T47D (cell line): ENCODE results near the gene SORCS1.

Experiments
- DNase-seq, 2 experiments: peaks; one replicate each; pipeline versions ENCODE4 v3.0.0 to v3.0.0-alpha.2; 2011 to 2012; ENCODE audit warnings: low read depth in 1 of 2, low spot score in 1 of 2
- JUND ChIP-seq: IDR thresholded peaks from 2 replicates; pipeline ENCODE4 v1.6.1; 2012; ENCODE audit warnings: low read depth
- in situ Hi-C: cut with HindIII; loops from 2 replicates; pipeline ENCODE4 v1.10.0; 2016; ENCODE audit warnings: low sequenced_read_pairs, low pct_unique_long_range_greater_than_20kb

The SORCS1 gene

GRCh38 chr10:106720683-106721082, 443.8 kb downstream of the SORCS1 start:
- in situ Hi-C loops: no loop called here
- no peak for TF ChIP-seq JUND
- no peak for DNase-seq

- TF ChIP-seq JUND: no peak
- in situ Hi-C loops: no loop called here
- no peak for DNase-seq
Measured at GRCh38 chr10:106716381-106716780, 448.1 kb downstream of the SORCS1 start.

GRCh38 chr10:106714734-106715555, 449.6 kb downstream of the SORCS1 start:
- in situ Hi-C loops: no loop called here
- TF ChIP-seq JUND: no peak
- DNase-seq: no peak

- TF ChIP-seq JUND: no peak
- DNase-seq: no peak
- in situ Hi-C loops: no loop called here
Measured at GRCh38 chr10:106713846-106714245, 450.7 kb downstream of the SORCS1 start.

GRCh38 chr10:106712988-106713387, 451.5 kb downstream of the SORCS1 start:
- no peak for DNase-seq
- in situ Hi-C loops: no loop called here

GRCh38 chr10:106711313-106711906, 453.1 kb downstream of the SORCS1 start:
- in situ Hi-C loops: no loop called here
- peak; percentile 1 to 55 for DNase-seq
- TF ChIP-seq JUND: no peak

More at GRCh38 chr10:106712988-106713387, 451.5 kb downstream of the SORCS1 start:
- no peak for TF ChIP-seq JUND

GRCh38 chr10:106708506-106708905, 456.0 kb downstream of the SORCS1 start:
- in situ Hi-C loops: no loop called here
- no peak for TF ChIP-seq JUND
- no peak for DNase-seq

- DNase-seq: no peak
- in situ Hi-C loops: no loop called here
- TF ChIP-seq JUND: no peak
Measured at GRCh38 chr10:106707657-106708056, 456.8 kb downstream of the SORCS1 start.

- TF ChIP-seq JUND: no peak
- in situ Hi-C loops: no loop called here
- no peak for DNase-seq
Measured at GRCh38 chr10:106706127-106706526, 458.4 kb downstream of the SORCS1 start.

GRCh38 chr10:106705681-106706100, 458.8 kb downstream of the SORCS1 start:
- in situ Hi-C loops: no loop called here
- DNase-seq: peak; percentile 9 to 69
- no peak for TF ChIP-seq JUND

GRCh38 chr10:106696239-106696638, 468.3 kb downstream of the SORCS1 start:
- in situ Hi-C loops: no loop called here
- DNase-seq: no peak
- TF ChIP-seq JUND: no peak

GRCh38 chr10:106694696-106695095, 469.8 kb downstream of the SORCS1 start:
- no peak for TF ChIP-seq JUND
- in situ Hi-C loops: no loop called here
- no peak for DNase-seq

GRCh38 chr10:106682175-106682574, 482.3 kb downstream of the SORCS1 start:
- no peak for DNase-seq
- in situ Hi-C loops: no loop called here
- TF ChIP-seq JUND: no peak
